CD4-positive, alpha-beta T cell (primary cell): ENCODE measurements around the gene MSANTD2. TPM values are rescaled to one million over a fixed set of nuclear protein-coding genes. Genes with fewer than 3 reads are reported as not detected.
A peak's percentile ranks its signal among the peaks of the same experiment; 100 is the strongest.

ENCODE experiments used
- ATAC-seq: fragments of 200-7000 bp; cut with Tn5 transposase; one replicate; pipeline ENCODE4 v1.10.0; 2022; ENCODE audit warnings: mild to moderate bottlenecking; ENCODE audit not compliant: poor library complexity
- CTCF ChIA-PET: fragments of 350-600 bp; sonication (Branson Sonifier 250); formaldehyde crosslinking; loops from one replicate; lab custom pipeline; 2021; ENCODE audit warnings: antibody characterized with exemption, inconsistent platforms; lab: Charles Lee
- POLR2A ChIA-PET: fragments of 350-600 bp; sonication (Branson Sonifier 250); formaldehyde crosslinking; loops from one replicate; lab custom pipeline; 2021; ENCODE audit warnings: antibody characterized with exemption, inconsistent platforms; lab: Charles Lee
- DNase-seq, 14 experiments: peaks; one replicate each; pipeline ENCODE4 v3.0.0-alpha.2; 2013 to 2020; ENCODE audit warnings: mixed read lengths in 2 of 14
- H3K27ac ChIP-seq, 2 donors: one replicate each; pipeline versions ENCODE4 v1.5.1 to v1.7.0; 2013; ENCODE audit warnings: low read length in 2 of 2, low read depth in 1 of 2, mild to moderate bottlenecking in 1 of 2
- H3K27me3 ChIP-seq, 2 experiments: 1 replicate in 1 of 2; 2 replicates in 1 of 2; pipeline versions ENCODE4 v1.6.1 to v1.7.0; 2013; ENCODE audit warnings: low read length in 2 of 2, control low read depth in 1 of 2, mild to moderate bottlenecking in 1 of 2, moderate library complexity in 1 of 2; ENCODE audit not compliant: insufficient read depth in 2 of 2, control insufficient read depth in 1 of 2
- H3K36me3 ChIP-seq: one replicate; pipeline ENCODE4 v1.6.1; 2013; ENCODE audit warnings: low read length, control low read depth; ENCODE audit not compliant: insufficient read depth
- H3K4me1 ChIP-seq: one replicate; pipeline ENCODE4 v1.6.1; 2013; ENCODE audit warnings: low read length, control low read depth; ENCODE audit not compliant: insufficient read depth
- H3K4me3 ChIP-seq: one replicate; pipeline ENCODE4 v1.5.1; 2013; ENCODE audit warnings: mild to moderate bottlenecking, low read length, moderate library complexity
- H3K9me3 ChIP-seq, 2 experiments: 1 replicate in 1 of 2; 2 replicates in 1 of 2; pipeline versions ENCODE4 v1.6.1 to v1.7.0; 2013; ENCODE audit warnings: low read length in 2 of 2, mild to moderate bottlenecking in 2 of 2, control low read depth in 1 of 2, moderate library complexity in 1 of 2; ENCODE audit not compliant: control insufficient read depth in 1 of 2, insufficient read depth in 1 of 2
- H3K27ac Mint-ChIP-seq: one replicate; pipeline ENCODE4 v1.8.0; 2020; ENCODE audit warnings: mixed read lengths
- H3K27me3 Mint-ChIP-seq: one replicate; pipeline ENCODE4 v1.8.0; 2021; ENCODE audit warnings: mixed read lengths
- H3K36me3 Mint-ChIP-seq: one replicate; pipeline ENCODE4 v1.8.0; 2021; ENCODE audit warnings: low read depth, mixed read lengths
- H3K4me1 Mint-ChIP-seq: one replicate; pipeline ENCODE4 v1.8.0; 2021; ENCODE audit warnings: low read depth, mixed read lengths
- H3K4me3 Mint-ChIP-seq: one replicate; pipeline ENCODE4 v1.8.0; 2020; ENCODE audit warnings: mild to moderate bottlenecking, mixed read lengths
- H3K9me3 Mint-ChIP-seq: one replicate; pipeline ENCODE4 v1.8.0; 2020; ENCODE audit warnings: mixed read lengths
- CTCF ChIP-seq: fragments of 200-600 bp; IDR thresholded peaks from one replicate; pipeline ENCODE4 v1.8.0; 2022; ENCODE audit warnings: antibody characterized with exemption, mild to moderate bottlenecking
- intact Hi-C, 2 experiments: fragments of 100-400 bp; cut with DNase I in 1 of 2; cut with micrococcal nuclease in 1 of 2; formaldehyde crosslinking; loops; one replicate each; pipeline versions ENCODE4 v1.15.1 to v1.9.0; 2023 to 2025; cut with DNase I, micrococcal nuclease
- total RNA-seq, 174 experiments: library from RNA in 2 of 174; stranded (reverse) in 2 of 174; gene quantifications; one replicate each; pipeline ENCODE4 v1.2.3 and lab custom pipeline; 2021 to 2026

The MSANTD2 gene
- total RNA-seq, 2 experiments from 2014 or later = 4.2 to 5.1 TPM

GRCh38 chr11:124759266-124760204, 40.7 kb downstream of the MSANTD2 start:
- Mint-ChIP-seq H3K36me3 (no peaks in the 10 kb centered on the region), H3K4me3 (peak overlapping the region; percentile 54), H3K9me3 (no peaks in the 10 kb centered on the region), H3K27ac (no peak overlapping the region), H3K4me1 (peaks cover 38% of the 10 kb centered on the region), H3K27me3 (peaks cover 69% of the 10 kb centered on the region)
- no peak for TF ChIP-seq CTCF
- H3K4me1 ChIP-seq = peaks cover 54% of the 10 kb centered on the region
- ATAC-seq (no peak), DNase-seq (no peak)
- intact Hi-C loops = loop anchor here (5.0 to 10.0 kb wide), 2 partner anchors 78 to 1015 kb away; partner anchors contain the start of gene ZNF202 (in 1 of the 2)
- peaks cover 55 to 60% of the 10 kb centered on the region in 2 experiments for H3K27me3 ChIP-seq
- CTCF ChIA-PET = interaction anchor here (1.5 to 6.5 kb wide), 4 partner anchors 14 to 89 kb away, joined by 5 to 46 read pairs (median 9); partner anchors contain the start of gene NRGN
- H3K4me3 ChIP-seq = no peak overlapping the region
- no peak overlapping the region for H3K27ac ChIP-seq
- POLR2A ChIA-PET = interaction anchor here (1.5 kb wide), 1 partner anchor 90 kb away, joined by 5 read pairs; no protein-coding TSS in a partner anchor
- no peaks in the 10 kb centered on the region for H3K36me3 ChIP-seq
- H3K9me3 ChIP-seq = peaks cover 0 to 15% of the 10 kb centered on the region in 2 experiments

GRCh38 chr11:124758355-124759265, 41.6 kb downstream of the MSANTD2 start:
- H3K27me3 ChIP-seq = peaks cover 55 to 60% of the 10 kb centered on the region in 2 experiments
- no peak overlapping the region for H3K27ac ChIP-seq
- Mint-ChIP-seq H3K9me3 (no peaks in the 10 kb centered on the region), H3K36me3 (no peaks in the 10 kb centered on the region), H3K4me1 (peaks cover 37% of the 10 kb centered on the region), H3K4me3 (peak overlapping the region; percentile 59), H3K27me3 (peaks cover 76% of the 10 kb centered on the region), H3K27ac (no peak overlapping the region)
- H3K9me3 ChIP-seq = peaks cover 0 to 15% of the 10 kb centered on the region in 2 experiments
- no peaks in the 10 kb centered on the region for H3K36me3 ChIP-seq
- ChIA-PET CTCF (interaction anchor here (0.6 to 6.5 kb wide), 25 partner anchors 9 to 135 kb away, joined by 3 to 46 read pairs (median 4); partner anchors contain the start of genes NRGN, SIAE and SPA17), POLR2A (interaction anchor here (1.0 to 2.7 kb wide), 7 partner anchors 10 to 89 kb away, joined by 3 to 34 read pairs (median 4); partner anchors contain the start of genes MSANTD2, NRGN, SIAE and SPA17)
- H3K4me3 ChIP-seq = peak overlapping the region; percentile 13
- TF ChIP-seq CTCF = peak; percentile 78
- H3K4me1 ChIP-seq = peaks cover 53% of the 10 kb centered on the region
- peak; percentile 80 for ATAC-seq
- intact Hi-C loops = no loop called here
- DNase-seq = peak; percentile 41 to 84 (median 62)

- H3K4me1 Mint-ChIP-seq = peaks cover 29% of the 10 kb centered on the region
- H3K4me1 ChIP-seq = peaks cover 45% of the 10 kb centered on the region
- H3K9me3 ChIP-seq = peaks cover 0 to 15% of the 10 kb centered on the region in 2 experiments
- no peak overlapping the region for H3K4me3 Mint-ChIP-seq
- H3K4me3 ChIP-seq = no peak overlapping the region
- intact Hi-C loops = no loop called here
- peaks cover 55 to 60% of the 10 kb centered on the region in 2 experiments for H3K27me3 ChIP-seq
- no peak for TF ChIP-seq CTCF
- ATAC-seq (no peak), DNase-seq (no peak)
- ChIA-PET POLR2A (interaction anchor here (1.5 to 2.7 kb wide), 2 partner anchors 12 to 43 kb away, joined by 4 to 34 read pairs; partner anchors contain the start of gene MSANTD2), CTCF (interaction anchor here (1.9 to 6.5 kb wide), 2 partner anchors 11 to 119 kb away, joined by 6 to 46 read pairs; no protein-coding TSS in a partner anchor)
- H3K36me3 Mint-ChIP-seq = no peaks in the 10 kb centered on the region
- H3K27ac Mint-ChIP-seq = no peak overlapping the region
- H3K27me3 Mint-ChIP-seq = peaks cover 71% of the 10 kb centered on the region
- no peak overlapping the region for H3K27ac ChIP-seq
- H3K36me3 ChIP-seq = no peaks in the 10 kb centered on the region
- no peaks in the 10 kb centered on the region for H3K9me3 Mint-ChIP-seq
These were observed 42.9 kb downstream of the MSANTD2 start for GRCh38 chr11:124757320-124757719.
